Activated CD4-positive, alpha-beta memory T cell treated with anti-CD3 and anti-CD28 coated beads, Interleukin-2, amount 10 ng/mL, durations not matched to agents 7 days and 5 days (primary cell): ENCODE data around the gene CLEC7A. TPM values are rescaled to one million over a fixed set of nuclear protein-coding genes. Genes with fewer than 3 reads are reported as not detected.

ENCODE experiments used
- CTCF ChIA-PET: fragments of 350-600 bp; sonication (Branson Sonifier 250); formaldehyde crosslinking; loops from one replicate; lab custom pipeline; 2021; ENCODE audit warnings: antibody characterized with exemption, inconsistent platforms; lab: Charles Lee
- POLR2A ChIA-PET: fragments of 350-600 bp; sonication (Branson Sonifier 250); formaldehyde crosslinking; loops from one replicate; lab custom pipeline; 2021; ENCODE audit warnings: antibody characterized with exemption; lab: Charles Lee
- DNase-seq: peaks from one replicate; pipeline ENCODE4 v3.0.0-alpha.2; 2020
- H3K27ac Mint-ChIP-seq: one replicate; pipeline ENCODE4 v1.8.0; 2021; ENCODE audit warnings: mild to moderate bottlenecking, mixed read lengths
- H3K27me3 Mint-ChIP-seq: one replicate; pipeline ENCODE4 v1.8.0; 2021; ENCODE audit warnings: mixed read lengths
- H3K36me3 Mint-ChIP-seq: one replicate; pipeline ENCODE4 v1.8.0; 2021; ENCODE audit warnings: low read depth, mixed read lengths
- H3K4me1 Mint-ChIP-seq: one replicate; pipeline ENCODE4 v1.8.0; 2021; ENCODE audit warnings: mixed read lengths
- H3K4me3 Mint-ChIP-seq: one replicate; pipeline ENCODE4 v1.8.0; 2021; ENCODE audit warnings: mild to moderate bottlenecking, mixed read lengths
- H3K9me3 Mint-ChIP-seq: one replicate; pipeline ENCODE4 v1.8.0; 2021; ENCODE audit warnings: mixed read lengths
- total RNA-seq, 2 experiments: library from RNA; stranded (reverse); gene quantifications; one replicate each; pipeline ENCODE4 v1.2.3, GENCODE V29; 2021

Gene CLEC7A
- total RNA-seq, 2 experiments from 2014 or later = not detected

- Mint-ChIP-seq H3K36me3 (no peaks in the 10 kb centered on the region), H3K9me3 (no peaks in the 10 kb centered on the region), H3K4me1 (no peaks in the 10 kb centered on the region), H3K4me3 (no peak overlapping the region), H3K27me3 (peaks cover 33% of the 10 kb centered on the region), H3K27ac (no peak overlapping the region)
- ChIA-PET POLR2A (no interaction called here), CTCF (interaction anchor here (0.6 kb wide), 1 partner anchor 116 kb away, joined by 3 read pairs; no protein-coding TSS in a partner anchor)
- no peak for DNase-seq
Measured at GRCh38 chr12:10073261-10073660, 56.7 kb downstream of the CLEC7A start.

DNA sequence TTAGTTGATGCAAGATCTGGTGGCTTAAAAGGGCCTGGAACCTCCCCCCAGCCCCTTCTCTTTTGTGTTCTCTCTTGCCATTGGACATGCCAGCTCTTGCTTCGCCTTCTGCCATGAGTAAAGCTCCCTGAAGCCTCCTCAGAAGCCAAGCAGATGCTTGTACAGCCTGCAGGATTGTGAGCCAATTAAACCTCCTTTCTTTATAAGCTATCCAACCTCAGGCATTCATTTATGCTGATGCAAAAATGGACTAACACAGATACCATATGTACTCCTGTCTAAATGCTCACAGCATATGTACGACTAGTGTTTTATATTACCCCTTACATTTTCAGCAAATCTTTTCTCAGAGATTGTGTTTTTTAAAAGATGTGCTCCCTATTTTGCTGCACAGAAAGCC, 57.9 kb downstream of the CLEC7A start:
- peaks cover 36% of the 10 kb centered on the region for H3K27me3 Mint-ChIP-seq
- CTCF ChIA-PET = no interaction called here
- POLR2A ChIA-PET = no interaction called here
- DNase-seq = no peak
- H3K27ac Mint-ChIP-seq = no peak overlapping the region
- H3K4me3 Mint-ChIP-seq = no peak overlapping the region
- no peaks in the 10 kb centered on the region for H3K9me3 Mint-ChIP-seq
- H3K4me1 Mint-ChIP-seq = peaks cover 4% of the 10 kb centered on the region
- no peaks in the 10 kb centered on the region for H3K36me3 Mint-ChIP-seq

GRCh38 chr12:10070380-10070779, 59.6 kb downstream of the CLEC7A start:
- Mint-ChIP-seq H3K4me3 (no peak overlapping the region), H3K9me3 (no peaks in the 10 kb centered on the region), H3K27me3 (peaks cover 43% of the 10 kb centered on the region), H3K4me1 (peaks cover 8% of the 10 kb centered on the region), H3K36me3 (no peaks in the 10 kb centered on the region), H3K27ac (no peak overlapping the region)
- ChIA-PET CTCF (no interaction called here), POLR2A (no interaction called here)
- DNase-seq = no peak

DNA sequence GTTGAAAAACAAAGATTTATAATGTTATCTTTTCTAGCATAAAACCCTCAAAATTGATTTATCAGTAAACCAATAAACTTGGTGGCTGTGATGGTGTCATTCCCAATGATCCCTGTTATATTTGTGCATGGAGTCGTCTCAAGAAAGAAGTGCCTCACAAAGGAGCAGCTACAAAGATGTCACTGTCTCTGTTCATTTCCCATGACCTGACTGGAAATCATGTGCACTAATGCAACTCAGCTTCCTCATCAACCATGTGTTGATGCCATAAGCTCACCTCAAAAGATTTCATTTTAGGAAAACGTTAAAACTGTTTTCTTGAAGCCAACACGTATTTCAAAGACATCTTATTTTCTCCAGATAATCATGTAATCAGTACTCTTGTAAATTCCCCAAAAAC, 60.0 kb downstream of the CLEC7A start:
- POLR2A ChIA-PET = no interaction called here
- H3K9me3 Mint-ChIP-seq = no peaks in the 10 kb centered on the region

GRCh38 chr12:10069099-10069498, 60.9 kb downstream of the CLEC7A start:
- Mint-ChIP-seq H3K27ac (no peak overlapping the region), H3K36me3 (no peaks in the 10 kb centered on the region), H3K9me3 (no peaks in the 10 kb centered on the region), H3K4me1 (peaks cover 14% of the 10 kb centered on the region), H3K4me3 (no peak overlapping the region), H3K27me3 (peaks cover 43% of the 10 kb centered on the region)
- CTCF ChIA-PET = interaction anchor here (1.2 kb wide), 1 partner anchor 19 kb away, joined by 3 read pairs; no protein-coding TSS in a partner anchor
- DNase-seq = no peak
- POLR2A ChIA-PET = no interaction called here

More for the DNA sequence above, 60.0 kb downstream of the CLEC7A start:
- CTCF ChIA-PET = no interaction called here
- Mint-ChIP-seq H3K27me3 (peaks cover 43% of the 10 kb centered on the region), H3K4me1 (peaks cover 12% of the 10 kb centered on the region), H3K27ac (no peak overlapping the region), H3K36me3 (no peaks in the 10 kb centered on the region), H3K4me3 (no peak overlapping the region)
- DNase-seq = no peak

DNA sequence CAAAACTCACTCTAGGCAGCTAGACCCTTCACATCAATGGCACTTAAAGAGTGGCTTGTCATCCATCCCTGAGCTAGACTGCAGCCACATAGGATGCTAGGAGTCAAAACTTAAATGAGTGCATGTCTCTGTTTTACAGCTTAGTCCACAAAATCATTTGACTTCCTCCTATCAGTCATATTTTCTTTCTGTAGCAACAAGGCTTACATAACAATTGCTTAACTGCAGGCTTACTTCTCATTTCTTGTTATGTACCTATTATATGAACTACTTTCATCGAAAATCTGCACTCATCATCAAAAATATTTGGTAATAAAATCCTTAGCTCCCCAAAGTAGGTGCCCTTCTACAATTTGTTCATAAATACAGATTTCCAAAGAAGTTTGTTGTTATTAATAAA, 61.4 kb downstream of the CLEC7A start:
- ChIA-PET POLR2A (no interaction called here), CTCF (interaction anchor here (1.2 kb wide), 1 partner anchor 19 kb away, joined by 3 read pairs; no protein-coding TSS in a partner anchor)
- Mint-ChIP-seq H3K27ac (no peak overlapping the region), H3K9me3 (no peaks in the 10 kb centered on the region), H3K27me3 (peaks cover 43% of the 10 kb centered on the region), H3K36me3 (no peaks in the 10 kb centered on the region), H3K4me1 (peaks cover 14% of the 10 kb centered on the region), H3K4me3 (no peak overlapping the region)
- no peak for DNase-seq

- CTCF ChIA-PET = interaction anchor here (1.2 kb wide), 1 partner anchor 18 kb away, joined by 3 read pairs; no protein-coding TSS in a partner anchor
- H3K4me1 Mint-ChIP-seq = peaks cover 14% of the 10 kb centered on the region
Measured at GRCh38 chr12:10067942-10068341, 62.1 kb downstream of the CLEC7A start.

DNA sequence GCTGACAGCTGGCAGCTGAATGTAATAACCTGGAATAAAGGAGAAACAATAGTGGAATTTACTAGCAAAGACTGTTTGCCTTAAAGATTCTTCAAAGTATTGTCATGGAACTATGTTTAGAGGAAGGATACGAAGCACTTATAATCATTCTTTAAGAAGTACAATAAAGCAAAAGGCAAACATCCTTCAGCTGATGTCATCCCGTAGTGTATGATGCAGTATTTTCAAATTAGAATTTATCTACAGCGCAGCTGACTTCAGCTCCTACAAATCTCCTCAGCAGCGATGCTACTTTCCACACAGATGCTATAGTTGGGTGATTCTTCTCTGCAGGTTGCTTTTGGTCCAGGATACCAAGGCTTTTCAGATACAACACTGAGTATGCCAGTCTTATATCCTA, 62.7 kb downstream of the CLEC7A start:
- POLR2A ChIA-PET = no interaction called here
- CTCF ChIA-PET = no interaction called here

More at GRCh38 chr12:10067942-10068341, 62.1 kb downstream of the CLEC7A start:
- POLR2A ChIA-PET = no interaction called here
- no peak for DNase-seq
- peaks cover 43% of the 10 kb centered on the region for H3K27me3 Mint-ChIP-seq
- H3K9me3 Mint-ChIP-seq = no peaks in the 10 kb centered on the region
- no peaks in the 10 kb centered on the region for H3K36me3 Mint-ChIP-seq
- H3K27ac Mint-ChIP-seq = no peak overlapping the region
- H3K4me3 Mint-ChIP-seq = no peak overlapping the region

More for the DNA sequence above, 62.7 kb downstream of the CLEC7A start:
- H3K4me3 Mint-ChIP-seq = no peak overlapping the region
- H3K9me3 Mint-ChIP-seq = no peaks in the 10 kb centered on the region
- peaks cover 39% of the 10 kb centered on the region for H3K27me3 Mint-ChIP-seq
- H3K36me3 Mint-ChIP-seq = no peaks in the 10 kb centered on the region
- H3K27ac Mint-ChIP-seq = no peak overlapping the region
- H3K4me1 Mint-ChIP-seq = peaks cover 14% of the 10 kb centered on the region
- no peak for DNase-seq

Other genes with a start within 250 kb of the CLEC7A start
- not detected for gene KLRF2, start 248.7 kb downstream of the CLEC7A start, total RNA-seq
- gene CLEC2A, start 197.8 kb downstream of the CLEC7A start, total RNA-seq = not detected
- gene CLEC12A, start 158.8 kb downstream of the CLEC7A start, total RNA-seq = under 1 TPM; 0.60 to 0.65 TPM
- not detected for gene CLEC1B, start 131.1 kb downstream of the CLEC7A start, total RNA-seq
- gene CLEC12B, start 119.6 kb downstream of the CLEC7A start, total RNA-seq = not detected
- gene CLEC9A, start 99.5 kb downstream of the CLEC7A start, total RNA-seq = not detected
- not detected for gene CLEC1A, start 31.2 kb downstream of the CLEC7A start, total RNA-seq
- gene OLR1, start 41.9 kb upstream of the CLEC7A start, total RNA-seq = not detected
- not detected for gene TMEM52B, start 48.8 kb upstream of the CLEC7A start, total RNA-seq
- 10 to 100 TPM; 13.1 to 14.0 TPM for gene GABARAPL1, start 82.7 kb upstream of the CLEC7A start, total RNA-seq
- gene KLRD1, start 177.7 kb upstream of the CLEC7A start, total RNA-seq = 1 to 10 TPM in 1 of 2 experiments, under 1 TPM in 1; 0.65 to 1.1 TPM